Cerebellar nuclear complex (tissue), 1 donor: ENCODE measurements around the gene BUB1.
"Not testable (repeated sequence)": the region's sequence is repeated elsewhere in the genome, so short reads cannot be mapped to it uniquely, and the experiment has no call there.

ENCODE experiments used
- DNase-seq, 2 experiments: peaks; one replicate each; lab custom pipeline; 2025; lab: John Stamatoyannopoulos, UW

Gene BUB1

GRCh38 chr2:110690083-110690965 is 12.5 kb upstream of the BUB1 start:
- DNase-seq: no peak

- no peak for DNase-seq
These were observed 10.8 kb upstream of the BUB1 start for GRCh38 chr2:110688594-110689091.

- not testable (repeated sequence) for DNase-seq
These were observed 10.1 kb upstream of the BUB1 start for GRCh38 chr2:110687775-110688484.

DNA sequence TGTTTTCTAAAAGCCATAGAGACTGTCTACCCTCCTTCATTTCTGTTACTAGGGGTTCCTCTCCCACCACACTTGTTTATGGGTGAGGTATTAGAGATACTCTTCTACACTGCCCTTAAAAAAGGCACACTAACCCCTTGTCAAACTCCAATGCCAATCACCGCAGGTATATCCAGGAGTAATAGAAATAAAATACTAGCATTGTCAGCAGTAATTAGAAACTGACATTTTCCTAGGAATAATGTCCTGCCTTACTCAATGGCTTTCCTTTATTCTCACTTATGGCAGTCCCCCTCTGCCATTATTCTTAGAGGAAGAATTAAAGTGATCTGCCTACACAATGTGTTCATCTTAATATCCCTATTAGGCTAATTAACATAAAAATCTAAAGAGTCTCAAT is 5.0 kb upstream of the BUB1 start:
- no peak for DNase-seq

DNA sequence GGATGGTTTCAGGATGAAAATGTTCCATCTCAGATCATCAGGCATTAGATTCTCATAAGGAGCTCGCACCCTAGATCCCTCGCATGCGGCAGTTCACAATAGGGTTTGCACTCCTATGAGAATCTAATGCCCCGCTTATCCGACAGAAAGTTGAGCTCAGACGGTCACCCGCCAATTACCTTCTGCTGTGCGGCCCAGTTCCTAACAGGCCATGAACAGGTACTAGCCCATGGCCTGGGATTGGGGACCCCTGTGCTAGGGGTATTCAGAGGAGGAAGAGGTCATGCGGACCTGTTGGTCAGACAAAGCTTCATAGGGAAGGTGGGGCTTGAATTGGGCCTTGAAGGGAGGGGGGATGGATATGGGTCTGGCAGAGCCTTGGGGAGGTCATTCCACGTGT is 4.4 kb upstream of the BUB1 start:
- DNase-seq: no peak

DNA sequence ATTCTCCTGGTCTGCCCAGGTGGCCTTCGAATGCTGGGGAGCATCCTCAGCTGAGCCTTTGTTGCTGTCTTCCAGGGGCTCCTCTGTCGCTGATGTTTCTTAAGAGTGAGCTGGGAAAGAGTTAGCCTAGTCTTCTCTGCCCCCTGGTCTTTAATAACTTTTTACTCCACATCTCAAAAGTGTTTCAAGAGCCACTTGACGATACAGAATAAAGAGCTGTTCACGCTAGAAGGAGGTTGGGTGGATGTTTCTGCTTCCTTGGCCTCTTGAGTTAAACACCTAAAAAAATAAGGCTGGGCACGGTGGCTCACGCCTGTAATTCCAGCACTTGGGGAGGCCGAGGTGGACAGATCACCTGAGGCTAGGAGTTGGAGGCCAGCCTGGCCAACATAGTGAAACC is 2.8 kb upstream of the BUB1 start:
- DNase-seq: no peak

DNA sequence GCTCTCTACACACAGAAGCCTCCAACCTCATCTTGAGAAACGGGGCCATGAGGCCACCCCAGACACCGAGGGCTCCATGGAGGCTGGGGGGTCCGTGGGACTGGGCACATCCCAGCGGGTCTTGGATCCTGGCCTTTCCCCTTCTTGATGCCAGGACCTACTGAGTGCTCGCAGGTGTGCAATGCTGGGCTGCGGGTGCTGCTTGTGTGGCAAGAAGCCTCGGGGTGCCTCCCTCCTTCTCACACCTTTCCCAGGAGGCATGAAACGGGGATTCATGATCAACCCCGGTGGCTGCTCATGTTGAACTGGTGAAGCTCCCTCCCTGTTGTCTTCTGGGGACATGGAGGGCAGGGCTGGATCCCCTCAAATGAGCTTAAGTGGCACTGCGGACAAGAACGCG is 2.0 kb upstream of the BUB1 start:
- no peak for DNase-seq

DNA sequence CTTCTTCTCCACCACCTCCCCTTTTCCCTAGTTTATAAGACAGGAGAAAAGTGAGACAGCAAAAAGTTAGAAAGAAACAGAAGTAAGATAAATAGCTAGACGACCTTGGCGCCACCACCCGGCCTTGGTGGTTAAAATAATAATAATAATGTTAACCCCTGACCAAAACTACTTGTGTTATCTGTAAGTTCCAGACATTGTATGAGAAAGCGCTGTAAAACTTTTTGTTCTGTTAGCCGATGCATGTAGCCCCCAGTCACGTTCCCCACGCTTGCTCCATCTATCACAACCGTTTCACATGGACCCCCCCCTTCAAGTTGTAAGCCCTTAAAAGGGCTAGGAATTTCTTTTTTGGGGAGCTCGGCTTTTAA is 1.5 kb upstream of the BUB1 start:
- DNase-seq: no peak

GRCh38 chr2:110678457-110679336 is 834 bp upstream of the BUB1 start:
- DNase-seq: no peak

- DNase-seq: no peak
These were observed 783 bp downstream of the BUB1 start for GRCh38 chr2:110677080-110677479.

DNA sequence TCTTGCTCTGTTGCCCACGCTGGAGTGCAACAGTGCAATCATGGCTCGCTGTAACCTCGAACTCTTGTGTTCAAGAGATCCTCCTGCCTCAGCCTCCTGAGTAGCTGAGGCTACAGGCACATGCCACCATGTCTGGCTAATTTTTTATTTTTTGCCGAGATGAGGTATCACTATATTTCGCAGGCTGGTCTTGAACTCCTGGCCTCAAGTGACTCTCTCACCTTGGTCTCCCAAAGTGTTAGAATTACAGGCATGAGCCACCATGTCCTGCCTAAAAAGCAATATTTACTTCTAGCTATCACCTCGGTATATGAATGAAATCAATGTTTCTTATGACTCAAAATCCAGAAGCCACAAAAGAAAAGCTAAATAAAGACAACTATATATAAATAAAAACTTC is 2.2 kb downstream of the BUB1 start:
- DNase-seq: no peak

DNA sequence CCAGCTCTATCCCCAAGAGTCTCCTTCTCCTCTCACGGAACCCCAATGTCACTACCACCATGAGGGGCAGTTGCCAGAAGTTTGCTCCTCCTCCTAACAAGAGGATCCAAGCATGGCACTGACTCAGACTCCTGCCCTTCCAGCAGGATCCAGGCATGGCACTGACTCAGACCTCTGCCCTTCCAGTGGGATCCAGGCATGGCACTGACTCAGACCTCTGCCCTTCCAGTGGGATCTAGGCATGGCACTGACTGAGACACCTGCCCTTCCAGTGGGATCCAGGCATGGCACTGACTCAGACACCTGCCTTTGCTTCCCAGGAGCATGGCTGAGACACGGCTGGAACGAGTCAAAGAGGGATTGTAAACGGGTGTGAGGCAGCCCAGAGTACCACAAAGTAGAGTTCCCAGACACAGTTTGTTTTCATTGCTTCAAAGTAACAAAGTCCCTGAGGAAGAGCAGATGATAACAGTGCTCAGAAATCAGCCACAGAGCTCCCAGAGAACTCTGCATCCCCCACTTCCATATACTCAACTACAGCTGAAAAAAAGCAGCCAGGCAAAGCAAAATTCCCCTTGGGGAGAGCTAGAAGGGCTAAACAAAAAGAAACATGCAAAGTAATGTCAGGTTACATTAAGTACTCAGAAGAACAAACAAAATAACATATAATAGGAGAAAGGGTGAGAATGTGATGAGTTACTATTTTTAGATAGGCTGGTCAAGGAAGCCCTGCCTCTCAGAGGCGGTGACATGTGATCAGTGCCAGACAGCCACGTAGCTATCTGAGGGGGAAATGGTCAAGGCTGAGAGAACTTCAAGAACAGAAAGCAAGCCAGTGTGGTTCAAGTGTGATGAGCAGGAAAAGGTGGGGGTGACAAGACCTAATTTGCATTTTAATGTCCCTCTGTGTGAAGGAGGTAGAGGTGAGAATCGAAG is 3.0 kb downstream of the BUB1 start:
- DNase-seq: no peak

DNA sequence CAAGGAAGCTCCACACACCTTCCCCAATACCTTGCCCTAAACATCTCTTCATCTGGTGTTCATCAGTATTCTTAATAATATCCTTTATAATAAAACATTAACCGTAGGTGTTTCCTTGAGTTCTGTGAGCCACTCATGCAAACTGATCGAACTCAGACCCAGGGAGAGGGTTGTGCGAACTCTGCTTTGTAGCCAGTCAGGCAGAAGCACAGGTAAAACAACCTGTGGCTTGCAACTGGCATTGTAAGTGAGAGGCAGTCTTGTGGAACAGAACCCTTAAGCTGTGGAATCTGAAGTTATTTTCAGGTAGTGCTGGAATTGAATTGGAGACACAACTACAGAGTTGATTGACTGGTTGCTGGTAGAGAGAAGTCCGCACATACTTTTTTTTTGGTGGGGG is 4.7 kb downstream of the BUB1 start:
- no peak for DNase-seq

DNA sequence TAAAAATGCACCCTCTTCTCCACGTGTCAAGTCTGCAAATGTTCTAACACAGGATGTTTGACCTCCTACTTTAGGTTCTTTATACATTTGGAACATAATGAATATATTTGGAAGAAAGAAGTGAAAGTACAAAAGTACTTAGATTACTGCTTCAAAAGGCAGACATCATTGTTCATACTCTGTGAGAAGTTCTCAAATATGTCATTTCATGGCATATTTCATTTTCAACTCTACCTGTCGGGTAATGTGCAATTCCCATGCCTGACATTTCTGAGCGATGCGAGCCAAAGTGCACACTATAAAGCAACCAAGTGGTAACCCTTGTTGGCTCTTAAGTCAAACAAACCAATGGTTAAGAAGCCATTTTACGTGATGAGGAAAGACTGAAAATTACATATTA is 7.0 kb downstream of the BUB1 start:
- no peak for DNase-seq

- DNase-seq: no peak
These were observed 8.8 kb downstream of the BUB1 start for GRCh38 chr2:110669079-110669478.

DNA sequence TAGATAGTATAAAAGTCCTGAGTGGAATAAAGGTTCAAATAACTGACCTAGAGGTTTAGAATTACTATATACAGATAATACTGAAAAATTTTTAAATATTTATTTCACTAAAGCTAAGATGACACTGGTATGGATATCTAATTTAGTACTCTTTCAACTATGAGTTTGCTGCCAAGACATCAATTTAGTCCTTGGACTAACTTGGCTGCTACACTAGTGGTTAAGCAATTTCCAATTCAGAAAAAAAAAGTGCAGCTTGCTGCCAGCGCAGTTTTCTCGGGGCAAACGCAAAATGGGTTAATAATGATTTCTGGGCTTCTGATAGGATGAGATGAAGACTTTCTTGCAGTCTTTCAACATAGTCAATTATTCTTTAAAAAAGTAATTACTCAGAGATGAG is 10.8 kb downstream of the BUB1 start:
- no peak for DNase-seq

DNA sequence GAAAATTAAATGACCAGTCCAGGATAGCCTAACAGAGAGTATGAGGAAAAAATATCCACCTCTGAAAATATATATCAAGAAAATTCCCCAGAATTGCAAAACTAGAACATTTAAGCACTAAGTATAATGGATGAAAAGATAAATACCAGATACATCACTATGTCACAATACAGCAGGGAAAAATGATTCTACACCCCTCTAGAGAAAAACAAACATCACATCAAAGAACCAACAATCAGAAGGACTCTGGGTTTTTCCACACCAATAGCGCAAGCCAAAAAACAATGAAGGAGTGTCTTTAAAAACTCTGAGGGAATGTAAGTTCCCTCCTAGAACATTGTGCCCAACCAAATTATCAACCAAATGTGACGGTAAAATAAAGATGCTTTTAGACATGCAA is 13.7 kb downstream of the BUB1 start:
- no peak for DNase-seq

DNA sequence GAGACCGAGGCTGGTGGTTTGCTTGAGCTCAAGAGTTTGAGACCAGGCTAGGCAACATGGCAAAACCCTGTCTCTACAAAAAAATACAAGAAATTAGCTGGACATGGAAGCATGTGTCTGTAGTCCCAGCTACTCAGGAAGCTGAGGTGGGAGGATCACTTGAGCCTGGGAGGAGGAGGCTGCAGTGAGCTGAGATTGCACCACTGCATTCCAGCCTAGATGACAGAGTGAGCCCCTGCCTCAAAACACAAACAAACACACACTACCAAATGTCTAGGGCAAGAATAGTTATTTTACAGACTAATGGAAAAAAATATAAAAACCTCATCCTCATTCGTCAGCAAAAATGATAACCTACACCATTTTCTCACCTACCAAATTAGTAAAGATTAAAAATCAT is 15.3 kb downstream of the BUB1 start:
- no peak for DNase-seq

DNA sequence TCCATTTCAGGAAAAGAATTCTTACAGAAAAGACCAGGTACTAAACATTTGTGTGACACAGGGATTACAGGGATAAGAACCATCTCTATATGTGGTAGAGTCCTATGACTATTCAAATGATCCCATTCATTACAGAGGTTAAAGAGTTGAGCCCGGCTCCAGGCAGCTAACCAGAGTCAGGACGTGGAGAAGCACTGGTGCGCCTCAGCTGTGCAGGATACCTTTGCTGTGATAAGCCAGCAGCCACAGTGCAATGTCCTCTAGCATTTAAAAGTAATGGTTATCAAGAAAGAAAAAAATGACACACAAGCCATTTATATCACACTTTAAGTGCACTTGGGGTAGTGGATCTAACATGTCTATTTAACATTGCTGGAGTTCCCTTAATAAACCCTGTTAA is 17.3 kb downstream of the BUB1 start:
- DNase-seq: no peak

- DNase-seq: no peak
These were observed 18.6 kb downstream of the BUB1 start for GRCh38 chr2:110659248-110659647.

DNA sequence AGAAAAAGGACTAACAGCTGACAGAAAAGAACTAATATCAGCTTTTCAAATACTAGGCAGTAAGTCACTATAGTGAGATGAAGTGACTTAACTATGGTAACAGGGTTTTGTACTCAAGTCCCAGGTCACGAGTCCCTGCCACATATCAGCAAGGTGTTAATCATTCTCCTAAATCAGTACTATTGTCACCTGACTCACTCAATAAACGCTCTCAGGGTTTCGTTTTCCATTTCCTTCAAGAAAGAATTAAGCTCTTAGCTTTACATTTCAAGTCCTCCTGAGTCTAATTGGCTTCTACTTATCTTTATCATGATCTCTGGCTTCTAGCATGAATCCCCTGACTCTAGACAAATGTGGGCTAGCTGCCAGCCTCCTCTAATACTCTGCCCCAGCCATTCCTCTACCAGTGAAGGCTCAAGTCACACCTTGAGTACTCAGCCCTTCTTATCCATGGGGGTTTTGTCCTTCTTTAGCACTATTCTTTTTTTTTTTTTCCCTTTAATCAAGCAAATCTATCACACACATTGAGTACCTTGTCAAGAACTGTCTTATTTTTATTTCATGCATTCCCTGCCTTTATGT is 20.0 kb downstream of the BUB1 start:
- DNase-seq: no peak
